ENCODE results near the gene ADORA1. TPM values are rescaled to one million over a fixed set of nuclear protein-coding genes. Genes with fewer than 3 reads are reported as not detected.

ADORA1 gene
- total RNA-seq, 1 experiment from 2014 or later = 0.89 TPM

DNA sequence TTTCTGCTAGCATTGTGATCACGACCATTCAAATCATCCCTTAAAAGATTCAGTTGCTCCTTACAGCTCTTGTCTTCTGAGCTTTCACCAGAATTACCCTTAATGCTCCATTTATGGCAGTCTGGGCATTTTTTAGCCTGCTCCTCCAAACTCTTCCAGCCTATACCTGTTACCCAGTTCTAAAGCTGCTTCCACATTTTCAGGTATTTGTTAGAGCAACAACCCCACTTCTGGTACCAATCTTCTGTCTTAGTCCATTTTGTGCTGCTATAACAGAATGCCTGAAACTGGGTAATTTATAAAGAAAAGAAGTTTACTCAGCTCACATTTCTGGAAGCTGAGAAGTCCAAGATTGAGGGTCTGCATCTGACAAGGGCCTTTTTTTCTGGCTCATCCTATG lies 30.9 kb downstream of the ADORA1 start:
- no peak for DNase-seq (ENCODE audit: low spot score)

DNA sequence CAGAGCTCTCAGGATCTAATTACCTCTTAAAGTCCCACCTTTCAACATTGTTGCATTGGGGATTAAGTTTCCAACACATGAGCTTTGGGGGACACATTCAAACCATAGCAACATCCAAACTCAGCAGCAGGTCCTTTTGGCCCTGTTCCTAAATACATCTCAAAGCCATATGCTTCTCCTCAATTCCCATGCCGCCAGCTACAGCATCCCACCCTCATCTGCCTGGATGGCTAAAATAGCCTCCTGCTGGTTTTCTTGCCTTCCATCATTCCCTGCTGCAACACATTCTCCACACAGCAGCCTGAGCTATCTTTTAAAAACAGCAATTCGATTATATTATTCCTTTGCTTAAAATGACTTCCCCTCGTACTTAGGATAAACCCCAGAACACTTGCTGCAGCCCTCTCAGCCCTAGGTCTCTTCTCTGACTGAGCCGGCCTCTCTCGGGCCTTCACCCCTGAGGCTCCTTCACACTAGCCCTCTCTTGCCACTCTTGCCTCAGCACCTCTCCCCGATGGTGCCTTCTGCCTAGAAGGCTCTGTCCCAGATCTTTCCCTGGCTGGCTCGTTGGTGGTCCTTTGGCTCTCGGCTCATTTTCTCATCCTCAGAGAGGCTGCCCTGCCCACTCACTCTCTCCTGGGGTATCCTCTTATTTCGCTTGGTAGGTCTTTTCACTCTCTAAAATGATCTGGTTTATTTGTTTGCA lies 31.6 kb downstream of the ADORA1 start:
- no peak for DNase-seq (ENCODE audit: low spot score)

DNA sequence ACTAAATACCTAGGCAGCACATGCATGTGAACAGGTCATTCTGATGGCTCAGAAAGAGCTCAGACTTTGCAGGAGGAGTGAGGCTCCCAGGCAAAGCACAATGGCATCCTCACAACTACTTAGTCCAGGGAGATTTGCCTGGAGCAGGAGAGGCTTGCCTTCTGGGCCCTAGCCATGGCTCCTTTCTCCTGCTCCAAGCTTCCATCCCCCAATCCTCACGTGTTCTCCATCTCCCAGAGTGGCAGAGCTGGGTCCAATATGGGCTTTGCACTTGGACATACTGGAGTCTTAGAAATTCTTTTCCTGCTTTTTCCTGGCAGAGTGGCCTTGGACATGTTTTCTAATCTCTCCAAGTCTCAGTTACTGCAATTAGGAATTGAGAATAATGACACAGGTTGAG lies 32.3 kb downstream of the ADORA1 start:
- DNase-seq (ENCODE audit: low spot score) = no peak

GRCh38 chr1:203161175-203161574 lies 33.6 kb downstream of the ADORA1 start:
- no peak for DNase-seq (ENCODE audit: low spot score)

- no peak for DNase-seq (ENCODE audit: low spot score)
Observed at GRCh38 chr1:203161703-203162102, 34.2 kb downstream of the ADORA1 start.

DNA sequence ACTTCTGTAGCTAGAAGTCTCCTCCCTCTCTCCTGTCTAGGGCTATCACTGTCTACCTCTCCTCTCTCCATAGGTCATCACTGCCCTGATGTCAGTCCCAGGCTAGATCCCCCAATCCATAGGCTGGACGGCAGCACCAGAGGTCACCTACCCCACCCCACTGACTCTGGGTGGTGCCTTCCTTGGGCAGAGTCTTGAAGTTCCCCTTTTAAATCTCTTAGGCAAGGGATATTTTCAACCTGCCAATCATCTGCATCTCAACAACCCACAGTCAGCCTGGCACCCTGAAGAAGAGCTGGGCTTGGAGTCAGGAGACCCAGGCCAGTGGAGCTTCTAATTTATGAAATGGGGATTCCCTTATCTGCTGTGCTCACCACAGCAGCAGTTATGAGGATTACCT lies 34.9 kb downstream of the ADORA1 start:
- no peak for DNase-seq (ENCODE audit: low spot score)

DNA sequence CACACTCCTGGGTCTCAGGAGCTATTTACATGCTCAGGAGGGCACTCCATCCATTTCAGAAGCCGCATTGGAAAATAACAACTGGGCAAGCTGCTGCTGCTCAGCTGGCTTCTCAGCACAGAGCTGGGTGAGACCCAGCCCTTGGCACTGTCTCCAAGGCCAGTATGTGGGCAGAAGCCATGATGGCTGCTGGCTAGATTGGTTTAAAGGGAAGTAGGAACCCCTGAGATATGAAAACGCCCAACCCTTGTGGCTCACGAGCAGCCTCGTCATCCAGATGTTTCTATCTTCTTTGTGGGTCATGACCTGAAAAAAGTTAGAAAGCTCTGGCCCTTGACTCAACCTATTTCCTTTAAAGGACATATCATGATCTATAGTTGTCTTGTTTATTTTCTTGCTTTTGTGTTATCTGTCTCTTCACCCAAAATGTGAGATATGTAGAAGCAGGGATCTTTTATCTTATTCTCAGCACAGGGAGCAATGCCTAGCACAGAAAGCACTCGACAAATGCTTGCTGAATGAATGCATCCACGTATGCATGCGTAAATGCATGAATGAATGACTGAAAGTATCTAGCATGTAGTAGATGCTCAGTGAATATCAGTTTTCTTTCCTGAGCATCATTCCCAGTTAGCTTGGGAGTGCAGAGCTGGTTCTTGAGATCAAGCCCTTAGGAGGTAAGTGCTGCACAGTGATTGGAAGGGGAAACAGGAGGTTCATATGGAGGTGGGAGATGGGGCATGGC lies 36.5 kb downstream of the ADORA1 start:
- DNase-seq (ENCODE audit: low spot score) = no peak

- DNase-seq (ENCODE audit: low spot score) = no peak
Observed at GRCh38 chr1:203165101-203165799, 37.7 kb downstream of the ADORA1 start.

DNA sequence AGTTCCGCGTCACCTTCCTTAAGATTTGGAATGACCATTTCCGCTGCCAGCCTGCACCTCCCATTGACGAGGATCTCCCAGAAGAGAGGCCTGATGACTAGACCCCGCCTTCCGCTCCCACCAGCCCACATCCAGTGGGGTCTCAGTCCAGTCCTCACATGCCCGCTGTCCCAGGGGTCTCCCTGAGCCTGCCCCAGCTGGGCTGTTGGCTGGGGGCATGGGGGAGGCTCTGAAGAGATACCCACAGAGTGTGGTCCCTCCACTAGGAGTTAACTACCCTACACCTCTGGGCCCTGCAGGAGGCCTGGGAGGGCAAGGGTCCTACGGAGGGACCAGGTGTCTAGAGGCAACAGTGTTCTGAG lies 38.3 kb downstream of the ADORA1 start:
- DNase-seq (ENCODE audit: low spot score) = no peak

DNA sequence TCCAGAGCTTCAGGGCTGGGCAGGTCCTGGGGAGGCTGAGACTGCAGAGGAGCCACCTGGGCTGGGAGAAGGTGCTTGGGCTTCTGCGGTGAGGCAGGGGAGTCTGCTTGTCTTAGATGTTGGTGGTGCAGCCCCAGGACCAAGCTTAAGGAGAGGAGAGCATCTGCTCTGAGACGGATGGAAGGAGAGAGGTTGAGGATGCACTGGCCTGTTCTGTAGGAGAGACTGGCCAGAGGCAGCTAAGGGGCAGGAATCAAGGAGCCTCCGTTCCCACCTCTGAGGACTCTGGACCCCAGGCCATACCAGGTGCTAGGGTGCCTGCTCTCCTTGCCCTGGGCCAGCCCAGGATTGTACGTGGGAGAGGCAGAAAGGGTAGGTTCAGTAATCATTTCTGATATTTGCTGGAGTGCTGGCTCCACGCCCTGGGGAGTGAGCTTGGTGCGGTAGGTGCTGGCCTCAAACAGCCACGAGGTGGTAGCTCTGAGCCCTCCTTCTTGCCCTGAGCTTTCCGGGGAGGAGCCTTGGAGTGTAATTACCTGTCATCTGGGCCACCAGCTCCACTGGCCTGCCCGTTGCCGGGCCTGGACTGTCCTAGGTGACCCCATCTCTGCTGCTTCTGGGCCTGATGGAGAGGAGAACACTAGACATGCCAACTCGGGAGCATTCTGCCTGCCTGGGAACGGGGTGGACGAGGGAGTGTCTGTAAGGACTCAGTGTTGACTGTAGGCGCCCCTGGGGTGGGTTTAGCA lies 38.8 kb downstream of the ADORA1 start:
- DNase-seq (ENCODE audit: low spot score) = peak; percentile 60

- no peak for DNase-seq (ENCODE audit: low spot score)
Observed at GRCh38 chr1:203167026-203167912, 39.7 kb downstream of the ADORA1 start.

GRCh38 chr1:203167913-203168200 lies 40.3 kb downstream of the ADORA1 start:
- DNase-seq (ENCODE audit: low spot score) = no peak

- no peak for DNase-seq (ENCODE audit: low spot score)
Observed at GRCh38 chr1:203168256-203168786, 40.8 kb downstream of the ADORA1 start.

GRCh38 chr1:203168991-203169390 lies 41.5 kb downstream of the ADORA1 start:
- DNase-seq (ENCODE audit: low spot score) = no peak

DNA sequence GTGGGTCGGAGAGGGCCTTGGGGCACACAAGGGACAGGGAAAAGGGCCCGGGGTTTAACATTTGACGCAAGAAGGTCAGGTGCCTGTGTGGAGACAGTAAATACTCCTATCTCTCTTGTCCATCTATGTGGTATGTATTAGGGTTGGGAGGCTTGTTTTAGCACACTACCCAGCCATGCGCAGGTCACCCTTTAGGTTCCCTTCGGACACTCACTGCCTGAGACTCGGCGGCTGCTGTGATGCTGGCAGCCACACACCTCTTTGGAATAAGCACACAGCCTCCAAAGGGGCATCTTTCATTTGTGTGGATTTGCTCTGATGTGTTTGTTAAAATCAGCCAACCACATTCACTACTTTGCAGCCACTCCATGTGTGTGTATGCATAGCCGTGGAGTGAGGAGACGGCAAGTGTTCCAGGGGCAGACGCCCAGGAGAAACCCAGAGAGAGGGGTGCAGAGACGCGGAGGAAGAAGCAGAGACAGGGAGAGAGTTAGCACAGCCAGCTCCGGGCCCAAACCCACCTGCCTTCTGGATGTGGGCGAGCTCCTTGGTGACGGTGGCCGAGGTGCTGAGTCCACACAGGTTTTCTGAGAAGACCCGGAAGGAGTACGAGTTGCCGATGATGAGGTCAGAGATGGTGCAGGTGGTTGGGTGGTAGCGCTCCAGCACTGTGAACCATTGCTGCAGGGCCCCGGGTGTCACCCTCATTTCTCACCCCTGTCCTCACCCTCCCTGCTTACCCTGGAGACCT lies 42.4 kb downstream of the ADORA1 start:
- DNase-seq (ENCODE audit: low spot score) = no peak

DNA sequence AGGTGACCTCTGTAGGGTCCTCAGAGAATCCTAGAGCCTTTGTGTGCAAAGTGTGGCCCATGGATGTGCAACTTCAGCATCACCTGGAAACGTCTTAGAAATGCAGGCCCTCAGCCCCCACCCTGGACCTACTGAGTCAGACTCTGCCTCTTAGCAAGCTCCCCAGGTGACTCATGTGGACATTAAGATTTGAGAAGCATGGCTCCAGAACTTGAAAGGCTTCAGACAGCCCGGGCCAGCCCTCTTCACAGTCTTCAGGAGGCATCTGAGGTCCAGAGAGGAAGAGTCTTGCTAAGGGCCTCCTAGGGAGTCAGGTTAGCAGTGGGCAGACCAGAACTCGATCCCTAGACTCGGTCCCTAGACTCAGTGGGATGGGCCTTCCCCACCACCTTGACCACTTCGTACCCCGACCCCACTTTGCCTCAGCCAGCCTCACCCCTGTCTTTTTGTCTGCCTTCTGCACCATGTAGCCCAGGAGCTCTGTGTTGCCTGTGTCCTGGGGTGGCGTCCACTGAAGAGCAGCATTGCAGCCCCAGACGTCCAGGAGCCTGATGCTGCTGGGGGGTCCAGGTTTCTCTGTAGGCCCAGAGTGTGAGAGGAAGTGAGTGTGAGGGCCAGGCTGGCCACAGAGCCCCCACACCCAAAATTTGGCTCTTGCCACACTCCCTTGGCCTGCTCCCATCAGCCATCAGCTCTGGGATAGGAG lies 43.3 kb downstream of the ADORA1 start:
- no peak for DNase-seq (ENCODE audit: low spot score)

GRCh38 chr1:203171341-203172183 lies 44.0 kb downstream of the ADORA1 start:
- DNase-seq (ENCODE audit: low spot score) = no peak

- DNase-seq (ENCODE audit: low spot score) = peak; percentile 80
Observed at GRCh38 chr1:203172184-203173010, 44.9 kb downstream of the ADORA1 start.

All from HT-29 (cell line).